ENCODE measurements around the gene RAB3C.

RAB3C gene

DNA sequence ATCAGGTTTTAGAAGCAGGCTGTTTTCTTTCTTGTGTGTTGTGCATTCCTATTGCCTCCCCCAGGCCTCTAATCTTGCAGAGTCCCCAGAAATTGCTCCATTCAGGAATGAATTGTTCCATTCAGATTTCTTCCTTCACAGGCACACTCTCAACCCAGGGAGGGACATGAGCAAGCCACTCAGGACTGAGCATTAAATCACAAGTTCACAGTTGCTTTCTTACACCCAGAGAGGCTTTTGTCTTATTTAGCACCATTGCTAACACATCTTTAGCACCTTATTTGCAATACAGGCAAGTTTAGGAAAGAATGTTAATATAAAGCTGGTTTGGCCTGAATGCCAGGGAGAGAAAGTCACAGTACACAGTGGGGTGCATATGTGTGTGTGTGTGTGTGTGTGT, 221.4 kb downstream of the RAB3C start:
- TF ChIP-seq CTCF (conservative IDR thresholded peaks at IDR 0.05; ENCODE audit: low read depth, low read length) = no peak
- H3K27ac ChIP-seq = no peak overlapping the region
- no peak overlapping the region for H2AFZ ChIP-seq (ENCODE audit: low read depth)
- H3K27me3 ChIP-seq (ENCODE audit: insufficient read depth, low read depth) = no peaks in the 10 kb centered on the region
- no peaks in the 10 kb centered on the region for H3K4me1 ChIP-seq (ENCODE audit: low read depth, poor library complexity, severe bottlenecking)
- no peak overlapping the region for H3K4me2 ChIP-seq
- H3K4me3 ChIP-seq (IDR thresholded peaks at IDR 0.05; ENCODE audit: insufficient read depth, low read depth, low read length) = no peak overlapping the region
- H3K9ac ChIP-seq = no peak overlapping the region
- no peaks in the 10 kb centered on the region for H3K36me3 ChIP-seq (ENCODE audit: insufficient read depth)
- H3K79me2 ChIP-seq (ENCODE audit: insufficient read depth, low read depth) = no peaks in the 10 kb centered on the region
- H4K20me1 ChIP-seq (ENCODE audit: insufficient read depth) = no peaks in the 10 kb centered on the region

DNA sequence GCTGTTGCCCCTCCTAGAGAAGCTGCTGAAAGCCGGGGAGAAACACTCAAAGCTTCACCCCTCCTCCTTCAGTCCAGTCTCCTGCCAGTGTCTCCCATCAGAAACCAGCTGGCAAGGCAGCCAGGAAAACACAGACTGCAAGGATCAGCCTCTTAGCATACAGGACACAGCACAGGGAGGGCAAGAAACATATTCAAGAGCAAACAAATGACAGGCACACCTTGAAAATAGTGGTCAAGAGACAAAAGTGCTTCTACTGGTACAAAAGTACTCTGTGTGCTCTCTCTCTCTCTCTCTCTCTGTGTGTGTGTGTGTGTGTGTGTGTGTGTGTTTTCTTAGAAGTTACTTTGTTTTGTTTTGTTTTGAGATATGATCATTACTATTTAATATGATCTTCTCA, 227.2 kb downstream of the RAB3C start:
- Histone ChIP-seq H3K4me2 (no peak overlapping the region), H3K36me3 (ENCODE audit: insufficient read depth) (no peaks in the 10 kb centered on the region), H4K20me1 (ENCODE audit: insufficient read depth) (no peaks in the 10 kb centered on the region), H3K79me2 (ENCODE audit: insufficient read depth, low read depth) (no peaks in the 10 kb centered on the region), H3K4me1 (ENCODE audit: low read depth, poor library complexity, severe bottlenecking) (no peaks in the 10 kb centered on the region), H3K27me3 (ENCODE audit: insufficient read depth, low read depth) (no peaks in the 10 kb centered on the region), H2AFZ (ENCODE audit: low read depth) (no peak overlapping the region), H3K9ac (no peak overlapping the region), H3K27ac (no peak overlapping the region), H3K4me3 (IDR thresholded peaks at IDR 0.05; ENCODE audit: insufficient read depth, low read depth, low read length) (no peak overlapping the region)
- no peak for TF ChIP-seq CTCF (conservative IDR thresholded peaks at IDR 0.05; ENCODE audit: low read depth, low read length)

- H2AFZ ChIP-seq (ENCODE audit: low read depth) = no peak overlapping the region
- H3K27me3 ChIP-seq (ENCODE audit: insufficient read depth, low read depth) = no peaks in the 10 kb centered on the region
- H3K27ac ChIP-seq = no peak overlapping the region
- no peak for TF ChIP-seq CTCF (conservative IDR thresholded peaks at IDR 0.05; ENCODE audit: low read depth, low read length)
- no peak overlapping the region for H3K9ac ChIP-seq
- no peaks in the 10 kb centered on the region for H3K79me2 ChIP-seq (ENCODE audit: insufficient read depth, low read depth)
- no peaks in the 10 kb centered on the region for H3K36me3 ChIP-seq (ENCODE audit: insufficient read depth)
- no peak overlapping the region for H3K4me3 ChIP-seq (IDR thresholded peaks at IDR 0.05; ENCODE audit: insufficient read depth, low read depth, low read length)
- H4K20me1 ChIP-seq (ENCODE audit: insufficient read depth) = no peaks in the 10 kb centered on the region
- no peaks in the 10 kb centered on the region for H3K4me1 ChIP-seq (ENCODE audit: low read depth, poor library complexity, severe bottlenecking)
- no peak overlapping the region for H3K4me2 ChIP-seq
These were observed 231.0 kb downstream of the RAB3C start for GRCh38 chr5:58813855-58814254.

- Histone ChIP-seq H3K4me2 (no peak overlapping the region), H3K79me2 (ENCODE audit: insufficient read depth, low read depth) (no peaks in the 10 kb centered on the region)
- no peak for TF ChIP-seq CTCF (conservative IDR thresholded peaks at IDR 0.05; ENCODE audit: low read depth, low read length)
These were observed 233.4 kb downstream of the RAB3C start for GRCh38 chr5:58816181-58816731.

More at GRCh38 chr5:58816181-58816731, 233.4 kb downstream of the RAB3C start:
- Histone ChIP-seq H3K9ac (no peak overlapping the region), H3K4me3 (IDR thresholded peaks at IDR 0.05; ENCODE audit: insufficient read depth, low read depth, low read length) (no peak overlapping the region), H3K36me3 (ENCODE audit: insufficient read depth) (no peaks in the 10 kb centered on the region), H3K4me1 (ENCODE audit: low read depth, poor library complexity, severe bottlenecking) (no peaks in the 10 kb centered on the region), H2AFZ (ENCODE audit: low read depth) (no peak overlapping the region), H4K20me1 (ENCODE audit: insufficient read depth) (no peaks in the 10 kb centered on the region), H3K27ac (no peak overlapping the region), H3K27me3 (ENCODE audit: insufficient read depth, low read depth) (no peaks in the 10 kb centered on the region)
